ENCODE measurements around the gene TRMO.

Gene TRMO

GRCh38 chr9:97900738-97901565 lies 21.3 kb downstream of the TRMO start:
- peak; percentile 44 for DNase-seq

GRCh38 chr9:97900103-97900737 lies 22.1 kb downstream of the TRMO start:
- no peak for DNase-seq

GRCh38 chr9:97895695-97896332 lies 26.5 kb downstream of the TRMO start:
- DNase-seq, result no peak

- DNase-seq, result no peak
Observed at GRCh38 chr9:97895211-97895610, 27.1 kb downstream of the TRMO start.

GRCh38 chr9:97892421-97892820 lies 29.9 kb downstream of the TRMO start:
- no peak for DNase-seq

- DNase-seq, result no peak
Observed at GRCh38 chr9:97891736-97892135, 30.6 kb downstream of the TRMO start.

GRCh38 chr9:97889941-97890887 lies 32.1 kb downstream of the TRMO start:
- peak; percentile 51 for DNase-seq

GRCh38 chr9:97880336-97880735 lies 42.0 kb downstream of the TRMO start:
- no peak for DNase-seq

GRCh38 chr9:97876061-97876460 lies 46.2 kb downstream of the TRMO start:
- DNase-seq, result no peak

- DNase-seq, result no peak
Observed at GRCh38 chr9:97875111-97875510, 47.2 kb downstream of the TRMO start.

GRCh38 chr9:97874624-97875023 lies 47.7 kb downstream of the TRMO start:
- DNase-seq, result no peak

GRCh38 chr9:97873882-97874281 lies 48.4 kb downstream of the TRMO start:
- no peak for DNase-seq

- DNase-seq, result no peak
Observed at GRCh38 chr9:97873425-97873824, 48.9 kb downstream of the TRMO start.

- DNase-seq, result no peak
Observed at GRCh38 chr9:97868859-97869258, 53.4 kb downstream of the TRMO start.

- no peak for DNase-seq
Observed at GRCh38 chr9:97866848-97867247, 55.5 kb downstream of the TRMO start.

GRCh38 chr9:97866300-97866699 lies 56.0 kb downstream of the TRMO start:
- DNase-seq, result no peak

GRCh38 chr9:97864396-97864795 lies 57.9 kb downstream of the TRMO start:
- DNase-seq, result no peak

GRCh38 chr9:97863314-97863713 lies 59.0 kb downstream of the TRMO start:
- DNase-seq, result no peak

- DNase-seq, result no peak
Observed at GRCh38 chr9:97861148-97861475, 61.2 kb downstream of the TRMO start.

- no peak for DNase-seq
Observed at GRCh38 chr9:97860451-97861147, 61.7 kb downstream of the TRMO start.

GRCh38 chr9:97859346-97859745 lies 63.0 kb downstream of the TRMO start:
- no peak for DNase-seq

GRCh38 chr9:97858826-97859225 lies 63.5 kb downstream of the TRMO start:
- DNase-seq, result no peak

All from central memory CD4-positive, alpha-beta T cell (primary cell).